Lower lobe of right lung (tissue), 2 donors: ENCODE results near the gene CPEB2. TPM values are rescaled to one million over a fixed set of nuclear protein-coding genes. Genes with fewer than 3 reads are reported as not detected.

Experiments
- ATAC-seq, 2 donors: fragments of 200-7000 bp; cut with Tn5 transposase; one replicate each; pipeline ENCODE4 v1.9.1; 2020 to 2022; ENCODE audit warnings: mild to moderate bottlenecking in 2 of 2, moderate library complexity in 2 of 2
- DNase-seq: peaks from one replicate; pipeline ENCODE4 v3.0.0-alpha.2; 2020
- H3K27ac ChIP-seq: fragments of 200-600 bp; one replicate; pipeline ENCODE4 v1.8.0; 2022
- H3K27me3 ChIP-seq: fragments of 200-600 bp; one replicate; pipeline ENCODE4 v1.8.0; 2022; ENCODE audit warnings: low read depth
- H3K36me3 ChIP-seq: fragments of 200-600 bp; one replicate; pipeline ENCODE4 v1.8.0; 2022; ENCODE audit warnings: mild to moderate bottlenecking
- H3K4me1 ChIP-seq: fragments of 200-600 bp; one replicate; pipeline ENCODE4 v1.8.0; 2022
- H3K4me3 ChIP-seq: fragments of 200-600 bp; one replicate; pipeline ENCODE4 v1.8.0; 2022; ENCODE audit warnings: mild to moderate bottlenecking
- H3K9me3 ChIP-seq: fragments of 200-600 bp; one replicate; pipeline ENCODE4 v1.8.0; 2022
- intact Hi-C: fragments of 100-400 bp; cut with DNase I; formaldehyde crosslinking; loops from one replicate; pipeline ENCODE4 v1.11.0; 2022
- total RNA-seq: library from RNA; stranded (reverse); fragmentation: NEBNext Ultra II Directional; extraction: Animal tissue kit (Norgen Biotek cat#: 25700); gene quantifications from one replicate; pipeline ENCODE4 v1.2.1, GENCODE V29; 2021
- TF ChIP-seq, protein P1 (sequence below): fragments of 200-600 bp; IDR thresholded peaks from one replicate; pipeline ENCODE4 v1.8.0; 2022; ENCODE audit warnings: antibody characterized with exemption, mild to moderate bottlenecking
- donor health status: DM: no; HTN: yes; CAD: no; lungs with severe emphysema.

Gene CPEB2
- total RNA-seq, 1 donor from 2014 or later, result 22.5 TPM

DNA sequence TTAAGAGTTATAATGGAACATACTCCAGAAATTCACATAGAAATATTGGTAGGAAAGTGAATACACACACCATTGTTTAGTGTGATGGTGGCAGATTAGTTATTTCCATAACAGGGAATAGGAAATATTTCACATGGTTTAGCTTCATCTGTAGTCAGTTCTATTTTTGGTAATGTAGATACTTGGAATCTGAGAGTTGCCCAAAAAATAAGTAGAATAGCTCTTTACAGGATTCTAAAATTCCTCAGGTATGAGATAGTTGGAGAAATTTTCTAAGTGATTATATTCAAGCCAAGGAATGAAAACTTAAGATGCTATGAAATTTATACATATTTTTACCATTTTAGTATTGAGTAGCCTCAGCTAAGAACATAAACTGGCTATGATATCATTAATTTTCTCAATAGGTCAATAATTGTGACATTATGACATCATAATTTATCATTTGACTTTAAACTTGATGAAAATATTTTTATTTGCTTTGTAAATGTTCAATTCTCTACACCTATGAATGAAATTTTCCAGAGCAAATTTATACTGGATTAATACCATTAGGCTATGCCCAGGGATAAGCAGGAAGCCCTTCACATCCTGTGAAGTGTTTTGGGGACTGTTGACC lies 35.8 kb downstream of the CPEB2 start:
- peaks cover 21% of the 10 kb centered on the region for H3K36me3 ChIP-seq
- DNase-seq (no peak), ATAC-seq (no peak)
- H3K4me1 ChIP-seq, result no peaks in the 10 kb centered on the region
- TF ChIP-seq, protein P1, sequence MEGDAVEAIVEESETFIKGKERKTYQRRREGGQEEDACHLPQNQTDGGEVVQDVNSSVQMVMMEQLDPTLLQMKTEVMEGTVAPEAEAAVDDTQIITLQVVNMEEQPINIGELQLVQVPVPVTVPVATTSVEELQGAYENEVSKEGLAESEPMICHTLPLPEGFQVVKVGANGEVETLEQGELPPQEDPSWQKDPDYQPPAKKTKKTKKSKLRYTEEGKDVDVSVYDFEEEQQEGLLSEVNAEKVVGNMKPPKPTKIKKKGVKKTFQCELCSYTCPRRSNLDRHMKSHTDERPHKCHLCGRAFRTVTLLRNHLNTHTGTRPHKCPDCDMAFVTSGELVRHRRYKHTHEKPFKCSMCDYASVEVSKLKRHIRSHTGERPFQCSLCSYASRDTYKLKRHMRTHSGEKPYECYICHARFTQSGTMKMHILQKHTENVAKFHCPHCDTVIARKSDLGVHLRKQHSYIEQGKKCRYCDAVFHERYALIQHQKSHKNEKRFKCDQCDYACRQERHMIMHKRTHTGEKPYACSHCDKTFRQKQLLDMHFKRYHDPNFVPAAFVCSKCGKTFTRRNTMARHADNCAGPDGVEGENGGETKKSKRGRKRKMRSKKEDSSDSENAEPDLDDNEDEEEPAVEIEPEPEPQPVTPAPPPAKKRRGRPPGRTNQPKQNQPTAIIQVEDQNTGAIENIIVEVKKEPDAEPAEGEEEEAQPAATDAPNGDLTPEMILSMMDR, result no peak
- no peak overlapping the region for H3K27ac ChIP-seq
- intact Hi-C loops, result no loop called here
- H3K27me3 ChIP-seq, result no peaks in the 10 kb centered on the region
- H3K9me3 ChIP-seq, result no peaks in the 10 kb centered on the region
- no peak overlapping the region for H3K4me3 ChIP-seq

DNA sequence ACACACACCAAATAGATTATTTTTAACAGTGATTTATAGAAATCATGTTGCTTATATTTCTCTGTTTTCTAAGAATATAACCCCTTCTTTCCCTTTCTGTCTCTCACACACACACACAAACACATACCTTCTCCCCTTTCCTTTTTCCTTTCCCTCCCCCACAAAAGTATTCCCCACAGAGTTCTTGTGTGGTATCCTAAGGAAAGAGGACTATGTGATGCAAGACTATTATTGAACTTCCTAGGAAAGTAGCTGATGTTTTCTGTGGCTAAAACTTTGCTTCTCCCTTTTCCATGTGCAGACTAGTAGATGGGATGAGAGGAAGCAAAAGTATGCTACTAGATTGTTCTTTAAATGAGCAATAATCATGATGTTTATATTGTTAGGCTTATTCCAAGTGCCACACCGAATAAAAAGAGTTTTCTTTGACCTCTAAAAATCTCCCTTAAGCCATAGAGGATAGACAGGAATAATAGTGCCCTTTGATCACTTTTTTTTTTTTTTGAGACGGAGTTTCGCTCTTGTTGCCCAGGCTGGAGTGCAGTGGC lies 38.7 kb downstream of the CPEB2 start:
- Histone ChIP-seq H3K27ac (no peak overlapping the region), H3K4me1 (no peaks in the 10 kb centered on the region), H3K27me3 (no peaks in the 10 kb centered on the region), H3K9me3 (no peaks in the 10 kb centered on the region), H3K36me3 (no peaks in the 10 kb centered on the region), H3K4me3 (no peak overlapping the region)
- no peak for ATAC-seq
- intact Hi-C loops, result no loop called here
- TF ChIP-seq, protein P1, result no peak
- DNase-seq, result no peak

DNA sequence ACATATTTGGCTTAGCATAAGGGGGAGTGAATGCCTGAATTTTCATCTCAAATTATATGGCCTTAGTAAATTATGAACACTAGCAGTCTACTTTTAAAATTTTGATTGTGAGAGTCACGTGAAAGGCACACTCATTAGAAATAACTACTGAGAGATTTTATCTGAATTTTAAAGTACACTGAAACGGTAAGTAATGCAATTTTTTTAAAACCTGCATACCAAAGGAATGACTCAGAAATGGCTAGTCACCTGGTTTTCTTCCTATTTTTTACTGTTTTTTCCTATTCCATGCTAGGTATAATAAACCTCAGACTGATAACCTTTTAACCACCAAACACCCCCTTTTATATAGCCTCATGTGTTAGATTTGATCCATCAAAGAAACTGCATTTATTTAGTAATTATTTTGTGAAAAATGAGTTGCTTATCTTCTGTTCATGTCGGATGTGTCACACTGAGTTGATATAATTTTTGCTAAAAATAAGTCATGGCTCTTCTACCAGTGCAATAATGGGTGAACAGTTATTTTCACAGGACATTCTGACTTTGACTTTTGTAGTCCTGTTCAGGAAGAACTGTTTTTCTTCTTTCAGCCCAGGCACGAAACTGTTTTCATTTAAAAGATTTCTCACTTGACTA lies 40.4 kb downstream of the CPEB2 start:
- H3K9me3 ChIP-seq, result no peaks in the 10 kb centered on the region
- H3K27ac ChIP-seq, result no peak overlapping the region
- no peaks in the 10 kb centered on the region for H3K4me1 ChIP-seq
- H3K4me3 ChIP-seq, result no peak overlapping the region
- H3K36me3 ChIP-seq, result no peaks in the 10 kb centered on the region
- TF ChIP-seq, protein P1, result no peak
- ATAC-seq (no peak), DNase-seq (no peak)
- intact Hi-C loops, result no loop called here
- H3K27me3 ChIP-seq, result no peaks in the 10 kb centered on the region

DNA sequence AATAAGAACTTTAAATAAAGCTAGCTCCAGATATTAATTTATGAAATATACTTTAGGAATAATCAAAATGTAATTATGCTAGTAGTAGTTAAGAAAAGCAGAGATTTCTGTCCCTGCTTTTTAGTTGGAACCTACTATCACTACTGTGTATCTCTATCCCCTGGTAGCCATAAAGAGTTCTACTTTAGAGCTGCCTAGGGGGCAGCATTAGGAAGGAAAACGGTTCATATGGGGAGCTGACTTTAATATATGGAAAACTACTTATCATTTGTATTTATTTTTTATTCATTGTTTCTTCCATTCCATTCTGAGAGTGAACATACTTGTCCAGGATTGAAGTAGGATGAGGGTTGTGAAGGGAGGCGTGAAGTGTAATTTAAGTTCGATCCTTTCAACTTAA lies 40.9 kb downstream of the CPEB2 start:
- no peak for ATAC-seq
- Histone ChIP-seq H3K4me1 (no peaks in the 10 kb centered on the region), H3K36me3 (no peaks in the 10 kb centered on the region), H3K27ac (no peak overlapping the region), H3K27me3 (no peaks in the 10 kb centered on the region), H3K9me3 (no peaks in the 10 kb centered on the region), H3K4me3 (no peak overlapping the region)
- no peak for DNase-seq
- intact Hi-C loops, result no loop called here
- TF ChIP-seq, protein P1, result no peak

DNA sequence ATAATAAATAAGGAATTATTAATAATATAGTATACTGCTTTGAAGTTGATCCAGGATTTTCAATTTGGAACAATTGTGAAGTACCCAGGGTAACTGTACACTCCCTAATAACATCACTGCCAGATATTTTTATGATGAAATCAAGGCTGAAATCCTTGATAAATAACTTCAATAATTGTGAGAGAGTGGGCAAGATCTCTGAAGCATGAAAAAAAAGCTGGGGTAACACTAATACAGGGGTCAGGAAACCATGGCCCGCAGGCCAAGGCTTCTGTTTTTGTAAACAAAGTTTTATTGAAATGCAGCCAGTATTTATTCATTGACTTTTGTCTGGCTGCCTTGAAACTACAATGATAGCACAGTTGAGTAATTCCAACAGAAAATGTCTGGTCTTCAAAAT lies 41.6 kb downstream of the CPEB2 start:
- no peaks in the 10 kb centered on the region for H3K4me1 ChIP-seq
- ATAC-seq, result no peak
- TF ChIP-seq, protein P1, result no peak
- no peak overlapping the region for H3K27ac ChIP-seq
- intact Hi-C loops, result no loop called here
- no peaks in the 10 kb centered on the region for H3K9me3 ChIP-seq
- no peaks in the 10 kb centered on the region for H3K36me3 ChIP-seq
- no peak for DNase-seq
- H3K4me3 ChIP-seq, result no peak overlapping the region
- no peaks in the 10 kb centered on the region for H3K27me3 ChIP-seq
